Neural progenitor cell (in vitro differentiated cells): ENCODE results near the gene PRKAG2.

ENCODE experiments used
- EZH2 ChIP-seq: fragments of 200-600 bp; sonication (generic); IDR thresholded peaks from 2 replicates; pipeline ENCODE4 v1.6.1; 2017; ENCODE audit warnings: antibody characterized with exemption, mild to moderate bottlenecking, moderate library complexity
- EZH2phosphoT487 ChIP-seq: fragments of 200-600 bp; sonication (generic); IDR thresholded peaks from 2 replicates; pipeline ENCODE4 v1.6.1; 2017; ENCODE audit warnings: antibody characterized with exemption
- TF ChIP-seq, protein P1 (sequence below): fragments of 200-600 bp; sonication (generic); IDR thresholded peaks from 2 replicates; pipeline ENCODE4 v1.5.1; 2017; ENCODE audit warnings: antibody characterized with exemption, mild to moderate bottlenecking

GRCh38 chr7:151861881-151862280 lies 15.0 kb downstream of the PRKAG2 start:
- TF ChIP-seq, protein P1, sequence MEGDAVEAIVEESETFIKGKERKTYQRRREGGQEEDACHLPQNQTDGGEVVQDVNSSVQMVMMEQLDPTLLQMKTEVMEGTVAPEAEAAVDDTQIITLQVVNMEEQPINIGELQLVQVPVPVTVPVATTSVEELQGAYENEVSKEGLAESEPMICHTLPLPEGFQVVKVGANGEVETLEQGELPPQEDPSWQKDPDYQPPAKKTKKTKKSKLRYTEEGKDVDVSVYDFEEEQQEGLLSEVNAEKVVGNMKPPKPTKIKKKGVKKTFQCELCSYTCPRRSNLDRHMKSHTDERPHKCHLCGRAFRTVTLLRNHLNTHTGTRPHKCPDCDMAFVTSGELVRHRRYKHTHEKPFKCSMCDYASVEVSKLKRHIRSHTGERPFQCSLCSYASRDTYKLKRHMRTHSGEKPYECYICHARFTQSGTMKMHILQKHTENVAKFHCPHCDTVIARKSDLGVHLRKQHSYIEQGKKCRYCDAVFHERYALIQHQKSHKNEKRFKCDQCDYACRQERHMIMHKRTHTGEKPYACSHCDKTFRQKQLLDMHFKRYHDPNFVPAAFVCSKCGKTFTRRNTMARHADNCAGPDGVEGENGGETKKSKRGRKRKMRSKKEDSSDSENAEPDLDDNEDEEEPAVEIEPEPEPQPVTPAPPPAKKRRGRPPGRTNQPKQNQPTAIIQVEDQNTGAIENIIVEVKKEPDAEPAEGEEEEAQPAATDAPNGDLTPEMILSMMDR, result no peak
- TF ChIP-seq EZH2 (no peak), EZH2phosphoT487 (no peak)
